Activated CD4-positive, alpha-beta memory T cell treated with anti-CD3 and anti-CD28 coated beads, Interleukin-2, amount 10 ng/mL, durations not matched to agents 7 days and 5 days (primary cell): Measurements from ENCODE around the gene RPGR. TPM values are rescaled to one million over a fixed set of nuclear protein-coding genes. Genes with fewer than 3 reads are reported as not detected.

Experiments
- CTCF ChIA-PET: fragments of 350-600 bp; sonication (Branson Sonifier 250); formaldehyde crosslinking; loops from one replicate; lab custom pipeline; 2021; ENCODE audit warnings: antibody characterized with exemption, inconsistent platforms; lab: Charles Lee
- POLR2A ChIA-PET: fragments of 350-600 bp; sonication (Branson Sonifier 250); formaldehyde crosslinking; loops from one replicate; lab custom pipeline; 2021; ENCODE audit warnings: antibody characterized with exemption; lab: Charles Lee
- DNase-seq: peaks from one replicate; pipeline ENCODE4 v3.0.0-alpha.2; 2020
- H3K27ac Mint-ChIP-seq: one replicate; pipeline ENCODE4 v1.8.0; 2021; ENCODE audit warnings: mild to moderate bottlenecking, mixed read lengths
- H3K27me3 Mint-ChIP-seq: one replicate; pipeline ENCODE4 v1.8.0; 2021; ENCODE audit warnings: mixed read lengths
- H3K36me3 Mint-ChIP-seq: one replicate; pipeline ENCODE4 v1.8.0; 2021; ENCODE audit warnings: low read depth, mixed read lengths
- H3K4me1 Mint-ChIP-seq: one replicate; pipeline ENCODE4 v1.8.0; 2021; ENCODE audit warnings: mixed read lengths
- H3K4me3 Mint-ChIP-seq: one replicate; pipeline ENCODE4 v1.8.0; 2021; ENCODE audit warnings: mild to moderate bottlenecking, mixed read lengths
- H3K9me3 Mint-ChIP-seq: one replicate; pipeline ENCODE4 v1.8.0; 2021; ENCODE audit warnings: mixed read lengths
- total RNA-seq, 2 experiments: library from RNA; stranded (reverse); gene quantifications; one replicate each; pipeline ENCODE4 v1.2.3, GENCODE V29; 2021

Gene RPGR
- total RNA-seq, 2 experiments from 2014 or later = 4.5 to 5.9 TPM

GRCh38 chrX:38351346-38351745 is 24.0 kb upstream of the RPGR start:
- no peaks in the 10 kb centered on the region for H3K36me3 Mint-ChIP-seq
- no peak for DNase-seq
- H3K27ac Mint-ChIP-seq = no peak overlapping the region
- H3K4me3 Mint-ChIP-seq = no peak overlapping the region
- H3K9me3 Mint-ChIP-seq = no peaks in the 10 kb centered on the region
- H3K4me1 Mint-ChIP-seq = peaks cover 2% of the 10 kb centered on the region
- peaks cover 3% of the 10 kb centered on the region for H3K27me3 Mint-ChIP-seq
- POLR2A ChIA-PET = no interaction called here
- CTCF ChIA-PET = no interaction called here

DNA sequence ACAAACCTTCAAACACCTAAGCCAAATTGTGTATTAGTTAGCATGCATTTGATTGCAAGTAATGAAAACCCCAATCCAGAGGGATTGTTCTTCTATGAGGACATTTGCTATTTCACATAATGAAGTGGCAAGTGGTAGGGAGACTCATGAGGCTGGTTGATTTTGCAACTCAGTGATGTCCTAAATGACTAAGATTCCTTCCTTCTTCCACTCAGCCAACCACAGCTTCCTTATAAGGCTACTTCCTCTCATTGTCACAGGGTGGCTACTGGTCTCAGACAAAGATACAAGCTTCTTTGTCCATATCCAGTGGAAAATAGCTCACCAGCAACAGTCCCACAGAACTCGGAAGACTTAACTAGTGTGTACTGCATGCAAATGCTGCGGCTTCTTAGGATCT is 19.8 kb upstream of the RPGR start:
- ChIA-PET CTCF (no interaction called here), POLR2A (no interaction called here)
- no peak overlapping the region for H3K27ac Mint-ChIP-seq
- no peaks in the 10 kb centered on the region for H3K9me3 Mint-ChIP-seq
- no peaks in the 10 kb centered on the region for H3K36me3 Mint-ChIP-seq
- no peak overlapping the region for H3K4me3 Mint-ChIP-seq
- no peak for DNase-seq
- H3K4me1 Mint-ChIP-seq = peaks cover 2% of the 10 kb centered on the region
- H3K27me3 Mint-ChIP-seq = peaks cover 4% of the 10 kb centered on the region

GRCh38 chrX:38346150-38346549 is 18.8 kb upstream of the RPGR start:
- no peaks in the 10 kb centered on the region for H3K36me3 Mint-ChIP-seq
- ChIA-PET CTCF (no interaction called here), POLR2A (no interaction called here)
- no peak for DNase-seq
- no peaks in the 10 kb centered on the region for H3K9me3 Mint-ChIP-seq
- H3K27ac Mint-ChIP-seq = no peak overlapping the region
- peaks cover 4% of the 10 kb centered on the region for H3K27me3 Mint-ChIP-seq
- H3K4me1 Mint-ChIP-seq = peaks cover 2% of the 10 kb centered on the region
- H3K4me3 Mint-ChIP-seq = no peak overlapping the region

- POLR2A ChIA-PET = no interaction called here
Measured at GRCh38 chrX:38342853-38343778, 15.8 kb upstream of the RPGR start.

DNA sequence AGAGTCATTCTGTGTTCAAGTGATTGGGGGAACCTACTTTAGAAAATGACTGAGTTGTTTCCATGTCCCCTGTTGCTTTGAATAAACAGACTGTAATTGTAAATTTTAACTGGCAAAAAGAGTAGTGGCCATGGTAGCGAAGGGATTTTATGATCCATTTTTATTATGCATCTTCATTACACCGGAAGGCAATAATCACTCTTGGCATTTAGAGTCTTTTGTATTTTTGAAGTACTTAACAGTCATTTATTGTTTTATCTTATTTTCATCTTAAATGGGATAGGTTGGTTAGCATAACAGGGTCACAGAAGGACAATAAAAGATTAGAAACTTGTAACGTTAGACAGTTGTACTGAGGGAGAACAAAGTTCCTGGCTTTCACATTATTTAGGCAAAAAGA is 14.1 kb upstream of the RPGR start:
- Mint-ChIP-seq H3K9me3 (no peaks in the 10 kb centered on the region), H3K4me3 (no peak overlapping the region), H3K4me1 (peaks cover under 1% of the 10 kb centered on the region), H3K27ac (no peak overlapping the region), H3K36me3 (no peaks in the 10 kb centered on the region), H3K27me3 (peaks cover 4% of the 10 kb centered on the region)
- POLR2A ChIA-PET = no interaction called here
- CTCF ChIA-PET = no interaction called here
- no peak for DNase-seq

More at GRCh38 chrX:38342853-38343778, 15.8 kb upstream of the RPGR start:
- no peak for DNase-seq
- H3K4me3 Mint-ChIP-seq = no peak overlapping the region
- H3K27me3 Mint-ChIP-seq = peaks cover 6% of the 10 kb centered on the region
- H3K36me3 Mint-ChIP-seq = no peaks in the 10 kb centered on the region
- no peaks in the 10 kb centered on the region for H3K9me3 Mint-ChIP-seq
- peaks cover 2% of the 10 kb centered on the region for H3K4me1 Mint-ChIP-seq
- H3K27ac Mint-ChIP-seq = no peak overlapping the region
- CTCF ChIA-PET = no interaction called here

GRCh38 chrX:38336538-38337240 is 9.4 kb upstream of the RPGR start:
- no peak overlapping the region for H3K4me3 Mint-ChIP-seq
- ChIA-PET CTCF (no interaction called here), POLR2A (no interaction called here)
- H3K27ac Mint-ChIP-seq = no peak overlapping the region
- DNase-seq = no peak
- no peaks in the 10 kb centered on the region for H3K4me1 Mint-ChIP-seq
- H3K27me3 Mint-ChIP-seq = peaks cover 2% of the 10 kb centered on the region
- H3K9me3 Mint-ChIP-seq = no peaks in the 10 kb centered on the region
- no peaks in the 10 kb centered on the region for H3K36me3 Mint-ChIP-seq

GRCh38 chrX:38335382-38335781 is 8.1 kb upstream of the RPGR start:
- H3K4me1 Mint-ChIP-seq = no peaks in the 10 kb centered on the region
- no peaks in the 10 kb centered on the region for H3K9me3 Mint-ChIP-seq
- ChIA-PET CTCF (no interaction called here), POLR2A (no interaction called here)
- H3K27ac Mint-ChIP-seq = no peak overlapping the region
- no peaks in the 10 kb centered on the region for H3K36me3 Mint-ChIP-seq
- no peak overlapping the region for H3K4me3 Mint-ChIP-seq
- peaks cover 2% of the 10 kb centered on the region for H3K27me3 Mint-ChIP-seq
- no peak for DNase-seq

DNA sequence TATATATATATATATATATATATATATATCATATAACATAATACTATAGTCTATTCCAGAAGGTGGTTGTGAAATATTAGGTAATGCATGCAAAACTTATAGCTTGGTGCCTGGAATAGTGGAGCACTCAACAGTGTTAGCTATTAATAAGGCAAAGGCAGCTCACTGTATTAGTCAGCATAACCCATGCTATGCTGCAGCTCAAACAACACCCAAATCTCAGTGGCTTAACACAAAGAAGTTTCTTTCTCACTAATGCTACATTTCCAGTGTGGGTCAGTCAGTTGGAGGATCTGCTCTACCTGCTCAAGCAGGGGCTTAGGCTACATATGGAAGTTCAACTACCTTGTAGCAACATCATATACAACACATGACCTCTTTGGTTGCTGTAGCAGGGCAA is 5.2 kb upstream of the RPGR start:
- ChIA-PET CTCF (interaction anchor here (1.3 kb wide), 1 partner anchor 113 kb away, joined by 3 read pairs; no protein-coding TSS in a partner anchor), POLR2A (no interaction called here)
- Mint-ChIP-seq H3K36me3 (no peaks in the 10 kb centered on the region), H3K4me1 (peaks cover 13% of the 10 kb centered on the region), H3K27me3 (no peaks in the 10 kb centered on the region), H3K9me3 (no peaks in the 10 kb centered on the region), H3K27ac (no peak overlapping the region), H3K4me3 (no peak overlapping the region)
- no peak for DNase-seq

DNA sequence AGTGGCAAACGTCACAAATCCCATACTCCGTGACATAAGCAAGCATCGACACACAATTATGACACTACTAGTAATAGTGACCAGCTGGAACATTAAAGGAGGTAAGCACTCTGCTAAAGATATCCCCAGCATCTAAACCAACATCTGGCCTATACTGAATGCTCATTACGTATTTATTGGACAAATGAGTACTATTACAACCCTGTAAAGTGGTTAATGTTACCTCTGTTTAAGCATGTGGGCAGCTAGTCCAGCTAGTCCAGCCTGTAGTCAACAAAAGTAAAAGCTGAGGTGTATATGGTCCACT is 419 bp upstream of the RPGR start:
- Mint-ChIP-seq H3K27me3 (no peaks in the 10 kb centered on the region), H3K4me3 (peak overlapping the region; percentile 88), H3K27ac (peak overlapping the region; percentile 82), H3K4me1 (peaks cover 25% of the 10 kb centered on the region), H3K9me3 (no peaks in the 10 kb centered on the region), H3K36me3 (no peaks in the 10 kb centered on the region)
- ChIA-PET CTCF (interaction anchor here (0.5 to 2.1 kb wide), 11 partner anchors 11 to 398 kb away, joined by 3 to 18 read pairs (median 5); partner anchors contain the start of gene SRPX), POLR2A (interaction anchor here (1.3 kb wide), 1 partner anchor 20 kb away, joined by 4 read pairs; no protein-coding TSS in a partner anchor)
- no peak for DNase-seq

- no peak for DNase-seq
- CTCF ChIA-PET = interaction anchor here (1.5 to 2.1 kb wide), 4 partner anchors 22 to 397 kb away, joined by 3 to 10 read pairs (median 8); no protein-coding TSS in a partner anchor
- Mint-ChIP-seq H3K27ac (no peak overlapping the region), H3K9me3 (no peaks in the 10 kb centered on the region), H3K4me3 (peak overlapping the region; percentile 88), H3K27me3 (no peaks in the 10 kb centered on the region), H3K4me1 (peaks cover 25% of the 10 kb centered on the region), H3K36me3 (no peaks in the 10 kb centered on the region)
- POLR2A ChIA-PET = no interaction called here
Measured at GRCh38 chrX:38326086-38326485, 1.2 kb downstream of the RPGR start.

- Mint-ChIP-seq H3K36me3 (no peaks in the 10 kb centered on the region), H3K4me1 (peaks cover 6% of the 10 kb centered on the region), H3K27ac (no peak overlapping the region), H3K27me3 (no peaks in the 10 kb centered on the region), H3K4me3 (no peak overlapping the region), H3K9me3 (no peaks in the 10 kb centered on the region)
- POLR2A ChIA-PET = no interaction called here
- CTCF ChIA-PET = no interaction called here
- no peak for DNase-seq
Measured at GRCh38 chrX:38320819-38321218, 6.5 kb downstream of the RPGR start.

DNA sequence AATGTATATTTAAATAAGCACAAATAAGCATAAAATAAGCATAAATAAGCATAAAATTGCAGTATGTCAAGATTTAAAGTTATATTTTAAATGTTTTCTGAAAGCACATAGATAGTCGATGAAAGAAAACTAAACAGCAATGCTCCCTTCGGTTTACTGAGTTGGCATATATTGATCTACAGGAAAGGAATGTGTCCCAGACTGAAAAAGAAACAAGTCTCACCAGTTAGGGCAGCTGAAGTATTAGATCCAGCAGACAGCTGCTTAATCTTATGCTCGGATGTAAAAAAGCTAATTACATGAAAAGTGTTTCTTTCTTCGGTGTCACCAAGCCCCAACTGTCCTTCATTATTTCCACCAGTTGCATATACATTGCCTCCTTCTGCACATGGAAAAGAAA is 8.7 kb downstream of the RPGR start:
- DNase-seq = no peak
- no peaks in the 10 kb centered on the region for H3K4me1 Mint-ChIP-seq
- H3K9me3 Mint-ChIP-seq = no peaks in the 10 kb centered on the region
- no peaks in the 10 kb centered on the region for H3K27me3 Mint-ChIP-seq
- ChIA-PET CTCF (interaction anchor here (0.9 kb wide), 1 partner anchor 8 kb away, joined by 3 read pairs; the partner anchor contains the start of gene RPGR), POLR2A (interaction anchor here (1.5 kb wide), 1 partner anchor 8 kb away, joined by 3 read pairs; no protein-coding TSS in a partner anchor)
- H3K36me3 Mint-ChIP-seq = no peaks in the 10 kb centered on the region
- H3K27ac Mint-ChIP-seq = no peak overlapping the region
- H3K4me3 Mint-ChIP-seq = no peak overlapping the region

GRCh38 chrX:38318196-38318595 is 9.1 kb downstream of the RPGR start:
- H3K9me3 Mint-ChIP-seq = no peaks in the 10 kb centered on the region
- H3K27me3 Mint-ChIP-seq = no peaks in the 10 kb centered on the region
- ChIA-PET CTCF (interaction anchor here (0.9 kb wide), 1 partner anchor 9 kb away, joined by 3 read pairs; the partner anchor contains the start of gene RPGR), POLR2A (interaction anchor here (1.5 kb wide), 1 partner anchor 9 kb away, joined by 3 read pairs; no protein-coding TSS in a partner anchor)
- H3K27ac Mint-ChIP-seq = no peak overlapping the region
- DNase-seq = no peak
- H3K36me3 Mint-ChIP-seq = no peaks in the 10 kb centered on the region
- H3K4me3 Mint-ChIP-seq = no peak overlapping the region
- H3K4me1 Mint-ChIP-seq = no peaks in the 10 kb centered on the region
